Trophoblast cell (in vitro differentiated cells and primary cell): ENCODE measurements around the gene MLLT1.

Experiments used
- DNase-seq, 2 donors: peaks; one replicate each; pipeline ENCODE4 v3.0.0-alpha.2; 2016
- H2AFZ ChIP-seq: 2 replicates; pipeline ENCODE4 v1.6.1; 2013; ENCODE audit warnings: low read length, moderate library complexity, mild to moderate bottlenecking; ENCODE audit not compliant: insufficient read depth, poor library complexity
- H2AK5ac ChIP-seq: 2 replicates; pipeline ENCODE4 v1.6.1; 2013; ENCODE audit warnings: mild to moderate bottlenecking, low read length
- H2BK120ac ChIP-seq: 2 replicates; pipeline ENCODE4 v1.6.1; 2013; ENCODE audit warnings: low read length, mild to moderate bottlenecking, moderate library complexity; ENCODE audit not compliant: insufficient read depth, poor library complexity
- H2BK12ac ChIP-seq: 2 replicates; pipeline ENCODE4 v1.6.1; 2013; ENCODE audit warnings: mild to moderate bottlenecking, low read length, moderate library complexity
- H2BK5ac ChIP-seq: 2 replicates; pipeline ENCODE4 v1.6.1; 2013; ENCODE audit warnings: low read length, low read depth, moderate library complexity, mild to moderate bottlenecking; ENCODE audit not compliant: poor library complexity
- H3K14ac ChIP-seq: 2 replicates; pipeline ENCODE4 v1.6.1; 2013; ENCODE audit warnings: mild to moderate bottlenecking, low read length
- H3K18ac ChIP-seq: 2 replicates; pipeline ENCODE4 v1.6.1; 2013; ENCODE audit warnings: mild to moderate bottlenecking, low read length
- H3K23ac ChIP-seq: 2 replicates; pipeline ENCODE4 v1.6.1; 2013; ENCODE audit warnings: low read length
- H3K27ac ChIP-seq: 2 replicates; pipeline ENCODE4 v1.5.1; 2013; ENCODE audit warnings: low read depth, mild to moderate bottlenecking, inconsistent platforms, low read length, moderate library complexity
- H3K27me3 ChIP-seq: 2 replicates; pipeline ENCODE4 v1.6.1; 2013; ENCODE audit warnings: inconsistent platforms, mild to moderate bottlenecking, low read length, moderate library complexity; ENCODE audit not compliant: insufficient read depth
- H3K36me3 ChIP-seq, 2 experiments: 1 replicate in 1 of 2; 2 replicates in 1 of 2; pipeline ENCODE4 v1.6.1; 2013; ENCODE audit warnings: low read length in 2 of 2, mild to moderate bottlenecking in 2 of 2, moderate library complexity in 1 of 2; ENCODE audit not compliant: insufficient read depth in 2 of 2, control insufficient read depth in 1 of 2
- H3K4ac ChIP-seq: 2 replicates; pipeline ENCODE4 v1.6.1; 2013; ENCODE audit warnings: low read depth, mild to moderate bottlenecking, low read length, moderate library complexity
- H3K4me1 ChIP-seq, 2 experiments: 1 replicate in 1 of 2; 2 replicates in 1 of 2; pipeline ENCODE4 v1.6.1; 2013; ENCODE audit warnings: low read length in 2 of 2, mild to moderate bottlenecking in 2 of 2, moderate library complexity in 1 of 2; ENCODE audit not compliant: insufficient read depth in 2 of 2, control insufficient read depth in 1 of 2
- H3K4me2 ChIP-seq: 2 replicates; pipeline ENCODE4 v1.6.1; 2013; ENCODE audit warnings: inconsistent platforms, mild to moderate bottlenecking, low read length, moderate library complexity
- H3K4me3 ChIP-seq: 2 replicates; pipeline ENCODE4 v1.5.1; 2013; ENCODE audit warnings: mild to moderate bottlenecking, low read depth, low read length, inconsistent platforms
- H3K79me1 ChIP-seq: one replicate; pipeline ENCODE4 v1.6.1; 2013; ENCODE audit warnings: low read length
- H3K79me2 ChIP-seq: 2 replicates; pipeline ENCODE4 v1.6.1; 2013; ENCODE audit warnings: low read length, mild to moderate bottlenecking; ENCODE audit not compliant: control insufficient read depth, insufficient read depth, poor library complexity
- H3K9ac ChIP-seq: 2 replicates; pipeline ENCODE4 v1.6.1; 2013; ENCODE audit warnings: mild to moderate bottlenecking, low read length
- H3K9me3 ChIP-seq: 2 replicates; pipeline ENCODE4 v1.6.1; 2013; ENCODE audit warnings: low read depth, mild to moderate bottlenecking, control low read depth, inconsistent platforms, low read length; ENCODE audit not compliant: insufficient read depth
- H4K12ac ChIP-seq: 2 replicates; pipeline ENCODE4 v1.6.1; 2013; ENCODE audit warnings: low read depth, mild to moderate bottlenecking, low read length, moderate library complexity
- H4K8ac ChIP-seq: 2 replicates; pipeline ENCODE4 v1.6.1; 2013; ENCODE audit warnings: low read depth, mild to moderate bottlenecking, low read length, moderate library complexity
- H4K91ac ChIP-seq: one replicate; pipeline ENCODE4 v1.6.1; 2013; ENCODE audit warnings: low read depth, mild to moderate bottlenecking, low read length, moderate library complexity
- WGBS: extraction: QIAGEN DNeasy Blood & Tissue Kit; methylation state at CpG from one replicate; pipeline ENCODE4 v1.1.7; 2013; ENCODE audit warnings: missing lambda C conversion rate; ENCODE audit not compliant: insufficient read length, insufficient coverage; ENCODE audit errors: extremely low coverage; 5-methylcytosine and 5-hydroxymethylcytosine counted together

The MLLT1 gene

DNA sequence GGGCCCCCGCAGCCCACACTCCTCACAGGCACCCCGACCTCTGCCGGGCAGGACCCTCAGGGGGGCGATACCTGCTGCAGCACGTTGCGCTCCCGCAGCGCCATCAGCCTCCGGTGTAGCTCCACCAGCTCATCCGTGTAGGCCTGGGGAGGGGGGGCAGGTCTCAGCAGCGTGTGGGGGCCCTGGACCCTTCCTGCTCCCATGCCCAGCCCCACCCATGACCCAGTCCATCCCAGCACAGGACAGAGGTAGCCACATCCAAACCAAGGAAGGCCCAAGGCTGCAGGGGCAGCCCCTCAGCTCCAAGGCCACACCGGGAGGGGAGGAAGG lies 66.5 kb downstream of the MLLT1 start:
- no peak overlapping the region for H3K18ac ChIP-seq

DNA sequence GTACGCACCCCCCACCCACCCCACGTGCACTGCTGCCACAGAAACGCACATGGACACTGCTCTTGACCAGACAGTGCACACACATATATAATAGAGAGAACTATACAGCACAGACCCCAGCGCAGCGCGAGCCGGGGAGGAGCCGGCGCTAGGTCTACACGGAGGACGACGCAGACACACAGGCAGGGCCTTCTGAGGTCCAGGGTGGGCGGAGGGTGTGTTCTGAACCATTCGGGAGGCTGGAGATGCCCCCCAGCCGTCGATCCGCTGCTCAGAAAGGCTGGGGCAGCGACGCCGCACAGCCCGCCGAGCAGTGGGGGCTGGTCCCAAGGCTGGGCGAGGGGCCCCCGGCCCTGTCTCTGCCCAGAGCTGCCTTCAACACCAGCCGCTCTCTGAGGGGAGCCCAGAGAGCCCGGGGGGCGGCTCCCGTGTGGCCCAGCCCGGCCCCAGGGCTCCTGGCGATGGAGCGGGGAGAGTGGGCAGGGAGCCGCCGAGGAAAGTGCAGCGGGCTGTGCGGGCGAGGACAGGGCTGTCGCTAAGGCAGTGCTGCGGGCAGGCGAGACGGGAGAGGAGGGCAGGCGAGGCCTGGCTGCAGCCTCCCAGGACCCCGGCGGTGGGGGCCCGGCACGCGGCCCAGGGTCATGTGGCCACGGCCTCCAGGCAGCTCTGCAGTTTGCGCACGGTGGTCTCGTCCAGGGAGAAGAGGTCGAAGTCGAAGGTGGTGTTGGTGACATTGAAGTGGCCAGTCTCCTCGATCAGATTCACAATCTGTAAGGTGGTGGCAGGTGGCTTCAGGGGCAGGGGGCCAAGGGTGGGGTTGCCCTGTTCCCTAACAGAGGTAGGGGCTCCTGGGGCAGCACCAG lies 67.1 kb downstream of the MLLT1 start:
- Histone ChIP-seq H2BK120ac (no peak overlapping the region), H2BK12ac (no peak overlapping the region), H3K18ac (no peak overlapping the region), H3K23ac (no peak overlapping the region), H3K79me1 (peaks cover 23% of the 10 kb centered on the region), H2AFZ (no peak overlapping the region), H3K27me3 (no peaks in the 10 kb centered on the region), H3K9ac (no peak overlapping the region), H2BK5ac (no peak overlapping the region), H2AK5ac (no peak overlapping the region), H4K12ac (no peak overlapping the region), H4K91ac (no peak overlapping the region), H3K4ac (no peak overlapping the region), H3K79me2 (peaks cover 7% of the 10 kb centered on the region), H3K4me1 (peaks cover 17 to 19% of the 10 kb centered on the region in 2 experiments), H3K4me3 (no peak overlapping the region), H4K8ac (no peak overlapping the region), H3K36me3 (peaks cover 43 to 55% of the 10 kb centered on the region in 2 experiments), H3K4me2 (no peak overlapping the region), H3K27ac (no peak overlapping the region), H3K14ac (no peak overlapping the region), H3K9me3 (no peaks in the 10 kb centered on the region)
- peak in 1 of 2 donors; percentile 48 for DNase-seq
- no CpG with 5 or more reads among the region's 53 CpGs for WGBS

More for the DNA sequence above, 66.5 kb downstream of the MLLT1 start:
- Histone ChIP-seq H2BK5ac (no peak overlapping the region), H2AK5ac (no peak overlapping the region), H3K36me3 (peaks cover 43 to 61% of the 10 kb centered on the region in 2 experiments), H3K4ac (no peak overlapping the region), H3K23ac (no peak overlapping the region), H3K14ac (no peak overlapping the region), H3K27me3 (no peaks in the 10 kb centered on the region), H4K8ac (no peak overlapping the region), H4K91ac (no peak overlapping the region), H4K12ac (no peak overlapping the region), H3K9me3 (no peaks in the 10 kb centered on the region), H3K4me1 (peaks cover 23 to 25% of the 10 kb centered on the region in 2 experiments), H3K4me3 (no peak overlapping the region), H3K79me1 (peaks cover 29% of the 10 kb centered on the region), H2BK12ac (no peak overlapping the region), H2BK120ac (no peak overlapping the region), H3K4me2 (no peak overlapping the region), H2AFZ (no peak overlapping the region), H3K9ac (no peak overlapping the region), H3K79me2 (peaks cover 9% of the 10 kb centered on the region), H3K27ac (no peak overlapping the region)
- no CpG with 5 or more reads among the region's 12 CpGs for WGBS
- no peak for DNase-seq

GRCh38 chr19:6211632-6212402 lies 68.0 kb downstream of the MLLT1 start:
- H4K8ac ChIP-seq, result no peak overlapping the region
- H3K79me2 ChIP-seq, result peaks cover 5% of the 10 kb centered on the region
- no peak overlapping the region for H2AK5ac ChIP-seq
- no peak overlapping the region for H2AFZ ChIP-seq
- H3K4ac ChIP-seq, result no peak overlapping the region
- WGBS, result no CpG with 5 or more reads among the region's 43 CpGs
- peak; percentile 63 to 82 for DNase-seq
- no peak overlapping the region for H2BK12ac ChIP-seq
- no peak overlapping the region for H2BK120ac ChIP-seq
- no peak overlapping the region for H3K27ac ChIP-seq
- no peak overlapping the region for H4K91ac ChIP-seq
- H3K18ac ChIP-seq, result no peak overlapping the region
- no peak overlapping the region for H4K12ac ChIP-seq
- H3K36me3 ChIP-seq, result peaks cover 43 to 54% of the 10 kb centered on the region in 2 experiments
- no peak overlapping the region for H3K4me2 ChIP-seq
- H3K79me1 ChIP-seq, result peaks cover 18% of the 10 kb centered on the region
- no peak overlapping the region for H3K9ac ChIP-seq
- H3K4me1 ChIP-seq, result peaks cover 11 to 14% of the 10 kb centered on the region in 2 experiments
- H2BK5ac ChIP-seq, result no peak overlapping the region
- H3K4me3 ChIP-seq, result no peak overlapping the region
- no peak overlapping the region for H3K23ac ChIP-seq
- no peak overlapping the region for H3K14ac ChIP-seq
- no peaks in the 10 kb centered on the region for H3K27me3 ChIP-seq
- no peaks in the 10 kb centered on the region for H3K9me3 ChIP-seq

DNA sequence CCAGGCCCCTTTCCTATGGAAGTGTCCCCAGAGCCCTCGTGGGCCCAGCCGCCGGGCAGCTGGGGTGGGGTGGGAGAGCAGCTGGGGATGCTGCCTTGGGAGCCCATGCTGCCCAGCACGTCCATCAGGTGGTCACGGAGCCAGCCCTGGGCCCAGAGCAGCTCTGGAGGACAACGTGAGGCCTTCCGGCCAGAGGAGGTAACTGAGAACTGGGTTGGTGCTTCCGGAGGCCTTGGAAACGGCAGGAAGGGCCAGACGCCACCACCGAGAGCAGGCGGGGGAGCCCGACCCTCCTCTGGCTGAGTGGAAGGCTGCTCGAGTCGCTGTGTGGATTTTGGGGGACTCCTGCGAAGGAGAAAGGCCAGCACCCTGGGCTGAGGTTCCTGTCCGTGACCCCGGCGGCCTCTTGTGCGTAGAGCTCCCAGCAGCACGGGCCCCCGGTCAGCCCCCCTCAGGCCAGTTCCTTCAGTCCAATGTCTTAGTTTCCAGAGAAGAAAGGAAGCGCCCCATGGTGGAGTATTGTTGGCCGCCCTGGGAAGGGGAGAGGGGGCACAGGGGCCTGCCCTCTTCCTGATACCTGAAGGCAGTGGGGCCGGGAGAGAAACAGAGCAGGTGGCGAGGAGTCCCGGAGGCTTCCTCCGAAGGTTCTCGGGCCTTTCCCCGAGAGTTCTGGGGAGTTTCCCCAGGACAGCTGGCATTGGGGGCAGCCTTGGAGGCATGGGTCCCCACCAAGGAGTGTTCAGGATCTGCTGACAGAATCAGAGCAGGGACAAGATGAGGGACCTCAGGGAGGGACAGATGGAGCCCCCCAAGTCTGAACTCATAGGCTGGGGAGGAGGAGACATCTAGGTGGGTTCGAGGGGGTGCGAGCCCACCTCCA lies 68.8 kb downstream of the MLLT1 start:
- Histone ChIP-seq H3K27ac (no peak overlapping the region), H4K8ac (no peak overlapping the region), H3K4me2 (no peak overlapping the region), H3K23ac (no peak overlapping the region), H3K79me2 (no peaks in the 10 kb centered on the region), H4K12ac (no peak overlapping the region), H2AK5ac (no peak overlapping the region), H3K27me3 (no peaks in the 10 kb centered on the region), H4K91ac (no peak overlapping the region), H3K9me3 (no peaks in the 10 kb centered on the region), H2BK5ac (no peak overlapping the region), H2BK120ac (no peak overlapping the region), H3K18ac (no peak overlapping the region), H3K14ac (no peak overlapping the region), H3K4ac (no peak overlapping the region), H2AFZ (no peak overlapping the region), H2BK12ac (no peak overlapping the region), H3K9ac (no peak overlapping the region), H3K4me1 (peaks cover 3 to 7% of the 10 kb centered on the region in 2 experiments), H3K4me3 (no peak overlapping the region), H3K79me1 (peaks cover 9% of the 10 kb centered on the region), H3K36me3 (peaks cover 41 to 50% of the 10 kb centered on the region in 2 experiments)
- no CpG with 5 or more reads among the region's 32 CpGs for WGBS
- DNase-seq, result no peak
